Keratinocyte (primary cell): ENCODE measurements around the gene MICU2. TPM values are rescaled to one million over a fixed set of nuclear protein-coding genes. Genes with fewer than 3 reads are reported as not detected.

Source experiments
- DNase-seq: peaks from one replicate; pipeline ENCODE4 v3.0.0-alpha.2; 2011; ENCODE audit warnings: low read depth, missing footprints, low spot score
- FAIRE-seq: peaks from 2 replicates; lab custom pipeline; 2011; peaks lifted over from hg19 to GRCh38; lab: Jason Lieb, UNC
- H2AFZ ChIP-seq: 2 replicates; pipeline ENCODE4 v1.6.0; 2012; ENCODE audit warnings: low read length, control low read depth, inconsistent platforms; ENCODE audit not compliant: control insufficient read depth
- H3K27ac ChIP-seq: 2 replicates; pipeline ENCODE4 v1.5.1; 2011; ENCODE audit warnings: low read length; ENCODE audit not compliant: control insufficient read depth, insufficient read depth
- H3K27me3 ChIP-seq: 3 replicates; pipeline ENCODE4 v1.6.0; 2011; ENCODE audit warnings: low read length; ENCODE audit not compliant: control insufficient read depth, insufficient read depth; ENCODE audit errors: extremely low read depth
- H3K36me3 ChIP-seq, 2 experiments: 2 replicates in 1 of 2; 3 replicates in 1 of 2; pipeline ENCODE4 v1.5.1; 2011; ENCODE audit warnings: low read length in 2 of 2, mild to moderate bottlenecking in 1 of 2; ENCODE audit not compliant: control insufficient read depth in 2 of 2, insufficient read depth in 2 of 2; ENCODE audit errors: extremely low read depth in 1 of 2
- H3K4me1 ChIP-seq: 3 replicates; pipeline ENCODE4 v1.5.1; 2011; ENCODE audit warnings: low read length; ENCODE audit not compliant: control insufficient read depth, insufficient read depth; ENCODE audit errors: extremely low read depth
- H3K4me2 ChIP-seq: 3 replicates; pipeline ENCODE4 v1.6.0; 2011; ENCODE audit warnings: low read depth, low read length; ENCODE audit not compliant: control insufficient read depth, insufficient read depth; ENCODE audit errors: extremely low read depth
- H3K4me3 ChIP-seq, 3 experiments: fragments of 200-600 bp in 1 of 3; sonication (generic) in 1 of 3; 2 replicates in 2 of 3; 3 replicates in 1 of 3; pipeline ENCODE4 v1.5.1; 2011 to 2016; ENCODE audit warnings: low read length in 3 of 3, mild to moderate bottlenecking in 3 of 3, control low read depth in 2 of 3, inconsistent platforms in 1 of 3, low read depth in 1 of 3, mixed read lengths in 1 of 3, mixed run types in 1 of 3, moderate library complexity in 1 of 3; ENCODE audit not compliant: control insufficient read depth in 2 of 3, insufficient read depth in 2 of 3; ENCODE audit errors: extremely low read depth in 1 of 3
- H3K79me2 ChIP-seq: 2 replicates; pipeline ENCODE4 v1.6.0; 2012; ENCODE audit warnings: low read length; ENCODE audit not compliant: control insufficient read depth, insufficient read depth
- H3K9ac ChIP-seq: 3 replicates; pipeline ENCODE4 v1.6.0; 2011; ENCODE audit warnings: low read length; ENCODE audit not compliant: control insufficient read depth, insufficient read depth; ENCODE audit errors: extremely low read depth
- H3K9me1 ChIP-seq: 3 replicates; pipeline ENCODE4 v1.6.0; 2011; ENCODE audit warnings: low read length; ENCODE audit not compliant: control insufficient read depth, insufficient read depth; ENCODE audit errors: extremely low read depth
- H3K9me3 ChIP-seq: 2 replicates; pipeline ENCODE4 v1.5.1; 2012; ENCODE audit warnings: low read depth, low read length; ENCODE audit not compliant: control insufficient read depth
- H4K20me1 ChIP-seq: 3 replicates; pipeline ENCODE4 v1.6.0; 2011; ENCODE audit warnings: low read length; ENCODE audit not compliant: control insufficient read depth, insufficient read depth; ENCODE audit errors: extremely low read depth
- EZH2 ChIP-seq: IDR thresholded peaks from one replicate; pipeline ENCODE4 v1.6.1; 2012; ENCODE audit warnings: inconsistent platforms, mild to moderate bottlenecking, low read length, moderate library complexity
- dilution Hi-C: fragments of 300-500 bp; cut with MboI; formaldehyde crosslinking; loops from one replicate; pipeline ENCODE4 v1.7.0; 2020; ENCODE audit warnings: low sequenced_read_pairs; ENCODE audit not compliant: extremely low pct_ligation_motif_present
- polyA plus RNA-seq, 5 experiments: library from polyadenylated mRNA; depleted of rRNA in 3 of 5; stranded (reverse) in 3 of 5; stranded (forward) in 1 of 5; unstranded in 1 of 5; fragments of >200 nt; gene quantifications; 1 replicate in 1 of 5; 2 replicates in 3 of 5; 3 replicates in 1 of 5; pipeline versions ENCODE4 v1.2.1 to v1.2.3, GENCODE V29; 2011 to 2012; ENCODE audit warnings: missing spikeins in 2 of 5, low read depth in 1 of 5, low replicate concordance in 1 of 5
- TF ChIP-seq, protein P1 (sequence below), 3 experiments: IDR thresholded peaks in 1 of 3; conservative IDR thresholded peaks in 1 of 3; optimal IDR thresholded peaks in 1 of 3; 2 replicates in 2 of 3; 3 replicates in 1 of 3; pipeline versions ENCODE3 to v1.5.1; 2011; ENCODE audit warnings: low read length in 3 of 3, mild to moderate bottlenecking in 3 of 3, moderate library complexity in 2 of 3, control low read depth in 1 of 3, inconsistent platforms in 1 of 3; ENCODE audit not compliant: insufficient read depth in 2 of 3; ENCODE audit errors: extremely low read depth in 1 of 3

The MICU2 gene
- polyA plus RNA-seq, 1 donor (not counting 4 experiments of a cell fraction or from before 2014, with no cell fraction given), result 42.9 TPM

- FAIRE-seq (no peak), DNase-seq (no peak)
Measured at GRCh38 chr13:21546372-21546771, 57.6 kb downstream of the MICU2 start.

GRCh38 chr13:21544515-21544914 is 59.5 kb downstream of the MICU2 start:
- H3K27me3 ChIP-seq, result no peaks in the 10 kb centered on the region
- H3K4me1 ChIP-seq, result peaks cover 6% of the 10 kb centered on the region
- H3K36me3 ChIP-seq, result no peaks in the 10 kb centered on the region
- H3K27ac ChIP-seq, result no peak overlapping the region
- dilution Hi-C loops, result no loop called here
- FAIRE-seq (no peak), DNase-seq (no peak)
- H3K4me3 ChIP-seq, result no peak overlapping the region
- no peaks in the 10 kb centered on the region for H4K20me1 ChIP-seq
- no peaks in the 10 kb centered on the region for H3K9me3 ChIP-seq
- no peak for TF ChIP-seq EZH2
- TF ChIP-seq, protein P1, sequence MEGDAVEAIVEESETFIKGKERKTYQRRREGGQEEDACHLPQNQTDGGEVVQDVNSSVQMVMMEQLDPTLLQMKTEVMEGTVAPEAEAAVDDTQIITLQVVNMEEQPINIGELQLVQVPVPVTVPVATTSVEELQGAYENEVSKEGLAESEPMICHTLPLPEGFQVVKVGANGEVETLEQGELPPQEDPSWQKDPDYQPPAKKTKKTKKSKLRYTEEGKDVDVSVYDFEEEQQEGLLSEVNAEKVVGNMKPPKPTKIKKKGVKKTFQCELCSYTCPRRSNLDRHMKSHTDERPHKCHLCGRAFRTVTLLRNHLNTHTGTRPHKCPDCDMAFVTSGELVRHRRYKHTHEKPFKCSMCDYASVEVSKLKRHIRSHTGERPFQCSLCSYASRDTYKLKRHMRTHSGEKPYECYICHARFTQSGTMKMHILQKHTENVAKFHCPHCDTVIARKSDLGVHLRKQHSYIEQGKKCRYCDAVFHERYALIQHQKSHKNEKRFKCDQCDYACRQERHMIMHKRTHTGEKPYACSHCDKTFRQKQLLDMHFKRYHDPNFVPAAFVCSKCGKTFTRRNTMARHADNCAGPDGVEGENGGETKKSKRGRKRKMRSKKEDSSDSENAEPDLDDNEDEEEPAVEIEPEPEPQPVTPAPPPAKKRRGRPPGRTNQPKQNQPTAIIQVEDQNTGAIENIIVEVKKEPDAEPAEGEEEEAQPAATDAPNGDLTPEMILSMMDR (optimal IDR thresholded peaks at IDR 0.05 in 1 of 3, IDR thresholded peaks at IDR 0.05 in 1 of 3, conservative IDR thresholded peaks at IDR 0.05 in 1 of 3; ENCODE audit: extremely low read depth in 1 of 3, insufficient read depth in 2 of 3, low read length in 3 of 3), result no peak
- no peaks in the 10 kb centered on the region for H3K79me2 ChIP-seq
- no peak overlapping the region for H2AFZ ChIP-seq
- H3K4me2 ChIP-seq, result no peak overlapping the region
- no peaks in the 10 kb centered on the region for H3K9me1 ChIP-seq
- H3K9ac ChIP-seq, result no peak overlapping the region

More at GRCh38 chr13:21546372-21546771, 57.6 kb downstream of the MICU2 start:
- H3K27ac ChIP-seq, result no peak overlapping the region
- TF ChIP-seq EZH2, result no peak
- TF ChIP-seq, protein P1 (optimal IDR thresholded peaks at IDR 0.05 in 1 of 3, IDR thresholded peaks at IDR 0.05 in 1 of 3, conservative IDR thresholded peaks at IDR 0.05 in 1 of 3; ENCODE audit: extremely low read depth in 1 of 3, insufficient read depth in 2 of 3, low read length in 3 of 3), result no peak
- H4K20me1 ChIP-seq, result no peaks in the 10 kb centered on the region
- H3K79me2 ChIP-seq, result no peaks in the 10 kb centered on the region
- H3K4me1 ChIP-seq, result peaks cover 4% of the 10 kb centered on the region
- no peaks in the 10 kb centered on the region for H3K27me3 ChIP-seq
- H3K4me2 ChIP-seq, result no peak overlapping the region
- no peaks in the 10 kb centered on the region for H3K36me3 ChIP-seq
- no peak overlapping the region for H3K4me3 ChIP-seq
- H3K9me1 ChIP-seq, result no peaks in the 10 kb centered on the region
- H3K9me3 ChIP-seq, result no peaks in the 10 kb centered on the region
- dilution Hi-C loops, result no loop called here
- no peak overlapping the region for H2AFZ ChIP-seq
- no peak overlapping the region for H3K9ac ChIP-seq
